Fibroblast of the aortic adventitia (primary cell): ENCODE results near the gene PLEKHA6. TPM values are rescaled to one million over a fixed set of nuclear protein-coding genes. Genes with fewer than 3 reads are reported as not detected.
A peak's percentile ranks its signal among the peaks of the same experiment; 100 is the strongest.

ENCODE experiments used
- DNase-seq: peaks from one replicate; pipeline ENCODE4 v3.0.0-alpha.2; 2010; ENCODE audit warnings: low read depth
- H3K4me3 ChIP-seq: 2 replicates; pipeline ENCODE4 v1.5.1; 2011; ENCODE audit warnings: low read depth, mild to moderate bottlenecking, control low read depth, low read length, moderate library complexity
- CTCF ChIP-seq: IDR thresholded peaks from 2 replicates; pipeline ENCODE4 v1.5.1; 2011; ENCODE audit warnings: mild to moderate bottlenecking, low read length, control low read depth, inconsistent platforms; ENCODE audit not compliant: insufficient read depth
- total RNA-seq: library from RNA; depleted of rRNA; stranded (reverse); fragments of >200 nt; gene quantifications from 2 replicates; pipeline ENCODE4 v1.2.3, GENCODE V29; 2012; ENCODE audit warnings: low replicate concordance

PLEKHA6 gene
- 3.6 and 5.1 TPM in 2 replicates for total RNA-seq

- no peak within 1 kb of the TSS for H3K4me3 ChIP-seq
- DNase-seq: peak; percentile 67
- peak; percentile 59 for TF ChIP-seq CTCF
Observed at GRCh38 chr1:204359474-204360255, at the start of gene PLEKHA6. TSS of gene PLEKHA6 (minus strand) at chr1:204359929. CDS start at chr1:204273727, 86,202 bp downstream.

- peak overlapping the region; percentile 99 for H3K4me3 ChIP-seq
- DNase-seq: peak; percentile 12
Observed at GRCh38 chr1:204409123-204409522, 49.4 kb upstream of the PLEKHA6 start.

GRCh38 chr1:204408602-204409001 is 48.9 kb upstream of the PLEKHA6 start:
- TF ChIP-seq CTCF: no peak
- DNase-seq: no peak
- H3K4me3 ChIP-seq: peak overlapping the region; percentile 99

More at GRCh38 chr1:204409123-204409522, 49.4 kb upstream of the PLEKHA6 start:
- no peak for TF ChIP-seq CTCF

GRCh38 chr1:204408074-204408507 is 48.4 kb upstream of the PLEKHA6 start:
- peak overlapping the region; percentile 99 for H3K4me3 ChIP-seq
- DNase-seq: peak; percentile 84
- no peak for TF ChIP-seq CTCF

- DNase-seq: peak; percentile 42
- TF ChIP-seq CTCF: no peak
- H3K4me3 ChIP-seq: peak overlapping the region; percentile 99
Observed at GRCh38 chr1:204407295-204407971, 47.7 kb upstream of the PLEKHA6 start.

- DNase-seq: no peak
- H3K4me3 ChIP-seq: peak overlapping the region; percentile 99
- no peak for TF ChIP-seq CTCF
Observed at GRCh38 chr1:204406621-204407020, 46.9 kb upstream of the PLEKHA6 start.
